GM19351 (cell line): ENCODE results near the gene FNIP1.
A peak's percentile ranks its signal among the peaks of the same experiment; 100 is the strongest.
"Not testable (repeated sequence)": the region's sequence is repeated elsewhere in the genome, so short reads cannot be mapped to it uniquely, and the experiment has no call there.

Experiments used
- ATAC-seq: cut with Tn5 transposase; IDR thresholded peaks from one replicate; pipeline ENCODE4 v1.9.1; 2021; ENCODE audit warnings: mild to moderate bottlenecking, moderate library complexity; ENCODE audit not compliant: unreplicated experiment

The FNIP1 gene

GRCh38 chr5:131641494-131641893, 155.3 kb downstream of the FNIP1 start:
- ATAC-seq = no peak

GRCh38 chr5:131640043-131640856, 156.6 kb downstream of the FNIP1 start:
- ATAC-seq = peak; percentile 70

GRCh38 chr5:131639148-131639547, 157.7 kb downstream of the FNIP1 start:
- no peak for ATAC-seq

GRCh38 chr5:131637694-131638093, 159.1 kb downstream of the FNIP1 start:
- ATAC-seq = no peak

- ATAC-seq = no peak
Observed at GRCh38 chr5:131635684-131636572, 160.9 kb downstream of the FNIP1 start.

GRCh38 chr5:131634996-131635683, 161.7 kb downstream of the FNIP1 start, which contains the start of gene RAPGEF6:
Gene RAPGEF6 (minus strand): TSS chr5:131635229. CDS start chr5:131635030, 199 bp downstream.
- peak; percentile 80 for ATAC-seq

GRCh38 chr5:131634666-131634995, 162.2 kb downstream of the FNIP1 start:
- peak; percentile 19 for ATAC-seq

- ATAC-seq = no peak
Observed at GRCh38 chr5:131634238-131634637, 162.6 kb downstream of the FNIP1 start.

GRCh38 chr5:131633830-131634229, 163.0 kb downstream of the FNIP1 start:
- ATAC-seq = no peak

- no peak for ATAC-seq
Observed at GRCh38 chr5:131630963-131631350, 165.9 kb downstream of the FNIP1 start.

GRCh38 chr5:131630208-131630962, 166.4 kb downstream of the FNIP1 start:
- no peak for ATAC-seq

- ATAC-seq = no peak
Observed at GRCh38 chr5:131628990-131629389, 167.8 kb downstream of the FNIP1 start.

GRCh38 chr5:131627207-131627865, 169.5 kb downstream of the FNIP1 start:
- ATAC-seq = no peak

GRCh38 chr5:131622633-131623032, 174.2 kb downstream of the FNIP1 start:
- ATAC-seq = no peak

GRCh38 chr5:131621164-131621563, 175.7 kb downstream of the FNIP1 start:
- not testable (repeated sequence) for ATAC-seq

GRCh38 chr5:131619102-131619501, 177.7 kb downstream of the FNIP1 start:
- ATAC-seq = no peak

GRCh38 chr5:131617140-131617822, 179.5 kb downstream of the FNIP1 start:
- no peak for ATAC-seq

- no peak for ATAC-seq
Observed at GRCh38 chr5:131615957-131616356, 180.9 kb downstream of the FNIP1 start.

GRCh38 chr5:131613423-131613822, 183.4 kb downstream of the FNIP1 start:
- ATAC-seq = no peak

GRCh38 chr5:131611064-131611381, 185.8 kb downstream of the FNIP1 start:
- no peak for ATAC-seq
